GOT3 (cell line): Measurements from ENCODE around the gene SLC36A2.
"Not testable (repeated sequence)": the region's sequence is repeated elsewhere in the genome, so short reads cannot be mapped to it uniquely, and the experiment has no call there.

Source experiments
- DNase-seq: peaks from one replicate; lab custom pipeline; 2025; ENCODE audit warnings: mixed read lengths; lab: John Stamatoyannopoulos, UW

The SLC36A2 gene

DNA sequence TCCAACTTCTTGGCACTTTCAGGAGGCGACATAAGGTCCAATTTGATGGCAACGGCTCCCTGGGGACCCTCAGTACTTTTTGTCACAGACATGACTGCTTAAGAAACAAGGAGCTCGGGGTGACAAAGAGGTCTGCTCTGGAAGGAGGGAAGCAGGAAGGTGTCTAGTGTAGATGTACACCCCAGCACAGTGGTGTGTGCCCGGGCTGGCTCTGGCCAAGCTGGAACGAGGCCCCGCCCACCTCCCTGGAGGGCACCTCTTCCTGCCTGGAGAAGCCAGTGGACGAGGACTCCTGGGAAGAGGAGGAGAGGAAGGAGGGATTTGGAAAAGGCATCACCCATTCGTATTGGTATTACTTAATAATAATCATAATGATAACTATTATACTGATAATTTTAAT lies at the start of gene SLC36A2:
Gene SLC36A2 (minus strand): TSS at position 191 of the 400 bp plus-strand sequence. CDS start 99 bp downstream, at position 92.
- DNase-seq = no peak

GRCh38 chr5:151388960-151389359 lies 41.6 kb upstream of the SLC36A2 start:
- no peak for DNase-seq

DNA sequence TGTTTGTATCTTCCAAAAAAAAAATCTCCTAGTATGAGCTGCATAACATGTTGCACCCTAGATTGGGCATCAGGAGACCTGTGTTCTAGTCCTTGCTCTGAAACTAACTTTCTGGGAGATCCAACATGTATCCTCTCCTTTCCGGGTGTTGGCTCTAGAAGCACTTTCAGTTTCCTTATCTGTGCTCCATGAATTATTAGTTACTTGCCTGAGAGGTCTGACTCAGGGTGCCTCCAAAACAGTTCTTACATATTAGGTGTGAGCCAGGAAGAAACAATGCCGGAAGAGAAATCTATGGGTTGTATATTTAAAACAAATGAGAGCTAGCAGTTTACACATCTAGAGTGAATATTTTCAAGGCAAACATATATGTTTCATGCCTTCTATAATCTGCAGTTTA lies 36.7 kb upstream of the SLC36A2 start:
- DNase-seq = no peak

DNA sequence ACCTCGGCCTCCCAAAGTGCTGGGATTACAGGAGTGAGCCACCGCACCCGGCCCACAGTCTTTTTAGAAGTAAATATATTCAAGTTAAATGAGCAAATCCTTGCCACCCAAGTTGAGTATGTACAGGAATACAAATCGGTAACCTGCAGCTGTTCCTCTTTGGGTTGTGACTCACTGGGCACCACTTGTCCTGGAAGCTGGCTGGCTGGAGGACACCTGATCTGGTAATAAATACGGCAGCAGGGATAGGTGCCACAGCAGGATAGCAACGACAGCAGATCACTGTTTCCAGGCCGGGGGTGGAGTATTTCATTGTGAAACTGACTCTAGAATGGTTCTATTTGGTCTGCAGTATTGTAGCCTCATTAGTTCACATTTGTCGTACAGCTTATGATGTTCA lies 35.7 kb upstream of the SLC36A2 start:
- no peak for DNase-seq

- no peak for DNase-seq
Observed at GRCh38 chr5:151382576-151382975, 35.2 kb upstream of the SLC36A2 start.

- no peak for DNase-seq
Observed at GRCh38 chr5:151381899-151382298, 34.5 kb upstream of the SLC36A2 start.

DNA sequence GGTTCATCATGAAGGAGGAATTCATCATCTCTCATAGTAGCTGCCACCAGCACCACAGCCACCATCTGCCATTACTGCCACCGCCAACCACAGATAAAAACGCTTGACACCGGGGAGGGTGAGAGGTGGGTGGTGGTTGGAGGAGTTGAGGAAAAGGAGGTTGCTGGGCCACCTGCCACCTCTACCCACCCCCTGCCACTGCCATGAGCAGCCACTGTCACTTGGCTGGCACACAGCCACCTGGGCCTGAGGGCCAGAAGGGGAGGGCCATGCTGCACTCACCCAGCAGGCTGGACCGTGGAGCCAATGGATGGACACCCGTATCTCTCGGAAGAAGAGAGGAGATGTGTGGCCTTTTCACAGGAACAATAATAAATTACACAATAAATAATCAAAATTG lies 31.3 kb upstream of the SLC36A2 start:
- no peak for DNase-seq

DNA sequence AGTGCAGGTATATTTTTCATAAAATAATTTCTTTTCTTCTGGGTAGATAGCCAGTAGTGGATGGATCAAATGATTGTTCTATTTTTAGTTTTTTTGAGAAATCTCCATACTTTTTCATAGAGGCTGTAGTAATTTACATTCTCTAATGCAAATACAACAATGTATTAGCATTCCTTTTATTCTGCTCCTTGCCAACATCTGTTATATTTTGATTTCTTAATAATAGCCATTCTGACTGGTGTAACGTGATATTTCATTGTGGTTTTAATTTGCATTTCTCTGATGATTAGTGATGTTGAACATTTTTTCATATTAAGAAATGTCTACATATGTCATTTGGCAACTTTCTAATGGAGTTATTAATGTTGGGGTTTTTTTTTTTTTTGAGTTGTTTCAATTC lies 27.2 kb upstream of the SLC36A2 start:
- DNase-seq = no peak

DNA sequence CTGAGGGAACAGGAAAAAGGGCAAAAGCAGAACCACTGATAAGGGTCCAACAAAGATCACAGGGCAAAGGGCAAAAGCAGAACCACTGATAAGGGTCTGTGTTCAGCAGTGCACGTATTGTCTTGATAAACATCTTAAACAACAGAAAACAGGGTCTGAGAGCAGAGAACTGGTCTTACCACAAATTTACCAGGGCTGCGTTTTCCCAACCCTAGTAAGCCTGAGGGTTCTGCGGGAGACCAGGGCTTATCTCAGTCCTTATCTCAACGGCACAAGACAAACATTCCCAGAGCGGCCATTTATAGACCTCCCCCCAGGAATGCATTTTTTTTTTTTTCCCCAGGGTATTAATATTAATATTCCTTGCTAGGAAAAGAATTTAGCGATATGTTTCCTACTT lies 19.7 kb upstream of the SLC36A2 start:
- not testable (repeated sequence) for DNase-seq

DNA sequence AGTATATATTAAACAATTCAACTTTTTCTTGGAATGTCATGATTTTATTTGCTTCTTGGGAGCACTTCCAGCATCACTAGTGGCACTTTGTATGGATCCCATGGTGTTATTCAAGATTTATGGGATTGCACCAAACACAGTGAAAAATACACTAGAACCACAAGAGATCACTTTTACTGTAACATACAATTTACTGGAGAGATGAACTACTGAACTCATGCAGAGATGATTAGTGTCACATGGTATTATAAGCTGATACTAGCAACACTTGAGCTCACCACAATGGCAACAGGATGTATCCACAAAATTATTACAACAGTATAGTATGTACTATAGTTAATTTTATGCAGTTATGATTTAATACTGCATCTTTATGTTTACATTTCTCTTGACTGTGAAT lies 16.3 kb upstream of the SLC36A2 start:
- DNase-seq = no peak

DNA sequence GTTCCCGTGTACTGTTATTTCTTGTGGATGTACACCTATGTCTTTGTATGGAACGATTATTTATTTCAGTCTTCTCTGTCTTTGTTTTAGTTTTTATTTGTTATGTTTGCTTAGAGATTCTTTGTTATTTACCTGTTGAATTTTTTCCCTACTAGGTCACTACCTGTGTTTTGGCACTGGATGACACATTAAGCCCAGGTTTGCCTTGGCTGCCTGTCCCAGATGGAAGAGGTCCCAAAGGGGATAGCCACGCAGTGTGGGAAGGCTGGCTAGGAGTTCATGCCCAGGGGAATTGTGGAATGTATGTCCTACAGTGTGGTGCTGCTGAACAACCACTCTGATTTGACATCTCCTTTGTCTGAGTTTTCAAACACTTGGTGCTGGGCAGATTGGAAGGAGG lies 15.6 kb upstream of the SLC36A2 start:
- no peak for DNase-seq

GRCh38 chr5:151359391-151359790 lies 12.0 kb upstream of the SLC36A2 start:
- no peak for DNase-seq

DNA sequence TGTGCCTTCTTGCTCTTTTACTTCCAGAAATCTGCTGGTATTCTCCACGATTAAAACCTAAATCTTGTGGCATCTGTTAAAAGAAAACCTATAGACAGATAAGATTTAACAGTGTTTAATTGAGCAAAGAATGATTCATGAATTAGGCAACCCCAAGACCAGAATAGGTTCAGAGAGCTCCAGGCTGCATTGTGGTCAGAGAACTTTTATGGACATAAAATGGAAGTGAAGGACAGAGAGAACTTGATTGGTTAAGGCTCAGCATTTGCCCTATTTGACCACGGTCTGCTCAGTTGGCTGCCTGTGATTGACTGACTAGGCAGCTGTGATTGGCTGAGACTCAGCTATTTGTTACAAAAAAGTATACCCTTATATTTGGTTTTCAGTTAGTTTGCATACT lies 10.4 kb upstream of the SLC36A2 start:
- DNase-seq = no peak

DNA sequence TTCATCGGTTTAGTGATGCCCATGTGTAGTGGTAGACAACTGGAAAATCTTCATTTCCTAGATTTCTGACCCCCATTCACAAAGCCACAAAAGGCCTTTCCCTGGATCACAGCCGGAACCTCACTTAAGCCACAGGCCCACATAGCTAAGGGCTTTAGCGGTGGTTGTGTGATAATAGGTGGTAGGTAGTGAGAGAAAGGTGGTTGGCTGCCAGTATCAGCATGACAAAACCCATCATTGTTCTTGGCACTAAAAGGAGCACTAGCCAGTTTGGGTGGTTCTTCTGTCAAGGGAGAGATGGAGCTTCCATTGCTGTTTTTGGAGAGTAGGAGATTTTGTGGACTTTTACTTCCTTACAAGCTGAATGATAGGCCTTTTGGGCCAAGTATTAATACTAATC lies 9.7 kb upstream of the SLC36A2 start:
- DNase-seq = no peak

GRCh38 chr5:151351671-151352070 lies 4.3 kb upstream of the SLC36A2 start:
- no peak for DNase-seq

GRCh38 chr5:151348789-151349188 lies 1.4 kb upstream of the SLC36A2 start:
- DNase-seq = no peak

DNA sequence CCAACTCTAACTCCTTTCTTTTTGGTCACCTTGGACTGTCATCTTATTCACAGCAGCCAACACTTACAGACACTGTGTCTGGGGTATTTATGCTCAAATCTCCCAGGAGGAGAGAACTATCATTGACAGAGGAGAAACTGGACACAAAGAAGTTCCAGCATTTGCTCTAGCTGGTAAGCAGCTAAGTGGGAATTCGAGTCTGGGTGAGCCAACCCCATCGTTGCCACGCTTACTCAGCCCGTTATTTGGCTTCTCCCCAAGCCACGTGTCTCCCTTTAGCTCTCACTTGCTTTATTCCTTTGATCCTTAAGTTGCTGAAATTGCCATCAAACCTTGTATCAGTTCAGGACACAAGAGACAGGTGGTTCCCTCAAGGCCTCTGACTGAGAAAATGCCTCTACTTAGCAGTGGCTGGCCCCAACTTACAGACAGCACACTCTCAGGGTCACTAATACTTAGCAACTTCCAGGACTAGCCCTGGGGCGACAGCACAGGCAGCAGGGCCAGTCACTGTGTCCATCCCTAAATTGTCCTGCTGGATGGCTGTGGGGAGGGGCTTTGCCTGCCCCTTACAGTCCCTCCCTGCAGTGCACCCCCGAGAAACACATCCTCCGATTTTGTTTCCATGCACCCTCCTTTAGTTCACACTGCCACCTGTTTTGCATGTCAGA lies 1.4 kb downstream of the SLC36A2 start:
- DNase-seq = no peak

DNA sequence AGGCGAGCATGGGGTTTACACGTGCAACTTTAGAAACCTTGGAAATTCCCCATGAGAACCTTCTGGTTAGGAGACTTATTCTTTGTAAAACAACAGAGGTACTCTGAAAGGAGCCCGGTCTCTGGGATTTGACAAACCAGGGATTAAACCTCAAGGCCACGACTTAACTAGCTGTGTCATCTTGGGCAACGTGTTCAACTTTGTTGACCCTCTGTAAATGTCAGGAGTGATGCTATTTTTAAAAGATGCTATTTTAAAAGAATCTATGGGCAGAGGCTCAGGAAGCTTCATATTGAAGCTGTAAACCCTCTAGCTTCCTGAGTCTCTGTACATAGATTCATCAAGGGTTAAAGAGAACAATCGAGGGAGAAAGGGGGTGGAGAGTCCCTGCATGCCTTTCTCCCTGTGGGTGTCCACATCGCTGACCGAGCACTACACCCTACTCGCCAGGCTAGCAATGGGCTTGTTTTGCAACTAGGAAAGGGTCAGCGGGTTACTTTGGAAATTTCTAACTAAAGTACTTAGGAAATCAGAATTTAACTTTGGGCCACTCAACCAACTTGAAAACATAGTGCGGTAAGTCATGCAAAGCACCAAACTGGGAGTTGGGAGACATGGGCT lies 2.1 kb downstream of the SLC36A2 start:
- DNase-seq = no peak

DNA sequence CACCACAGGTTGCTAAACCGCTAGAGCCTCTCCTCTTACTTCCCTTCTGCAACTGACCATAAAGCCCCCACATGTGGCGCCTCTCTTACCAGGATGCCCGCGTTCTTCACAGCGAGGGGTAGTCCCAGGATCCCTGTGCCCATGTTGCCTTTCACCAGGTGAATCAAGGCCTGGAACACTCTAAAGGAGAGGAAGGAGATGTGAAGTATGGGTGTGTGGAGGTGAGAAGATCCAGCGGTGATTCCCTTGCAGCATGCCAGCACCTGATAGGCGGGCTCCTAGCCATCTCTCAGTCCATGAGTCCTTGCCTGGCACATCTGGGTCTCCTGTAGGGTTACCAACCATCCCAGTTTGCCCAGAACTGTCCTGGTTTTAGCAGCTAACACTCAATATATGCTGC lies 3.3 kb downstream of the SLC36A2 start:
- DNase-seq = no peak

GRCh38 chr5:151340004-151340403 lies 7.4 kb downstream of the SLC36A2 start:
- no peak for DNase-seq

GRCh38 chr5:151338734-151339133 lies 8.6 kb downstream of the SLC36A2 start:
- DNase-seq = no peak

- DNase-seq = no peak
Observed at GRCh38 chr5:151332857-151333256, 14.5 kb downstream of the SLC36A2 start.

GRCh38 chr5:151328734-151329133 lies 18.6 kb downstream of the SLC36A2 start:
- DNase-seq = no peak

- DNase-seq = no peak
Observed at GRCh38 chr5:151327585-151327984, 19.8 kb downstream of the SLC36A2 start.
